Neural progenitor cell (in vitro differentiated cells): ENCODE results near the gene IFT88.

Experiments
- CTCF ChIP-seq: fragments of 200-600 bp; sonication (generic); IDR thresholded peaks from 2 replicates; pipeline ENCODE4 v1.5.1; 2017; ENCODE audit warnings: antibody characterized with exemption, mild to moderate bottlenecking
- EZH2 ChIP-seq: fragments of 200-600 bp; sonication (generic); IDR thresholded peaks from 2 replicates; pipeline ENCODE4 v1.6.1; 2017; ENCODE audit warnings: antibody characterized with exemption, mild to moderate bottlenecking, moderate library complexity

GRCh38 chr13:20672772-20673171 lies 105.8 kb downstream of the IFT88 start:
- TF ChIP-seq CTCF (no peak), EZH2 (no peak)
